ENCODE measurements around the gene RBP2. TPM values are rescaled to one million over a fixed set of nuclear protein-coding genes. Genes with fewer than 3 reads are reported as not detected.

The RBP2 gene
- total RNA-seq, 4 donors from 2014 or later, result 3.4 TPM; not detected in 3

- Histone ChIP-seq H3K9me3 (no peaks in the 10 kb centered on the region), H3K4me1 (no peaks in the 10 kb centered on the region), H3K4me3 (no peak overlapping the region), H3K27me3 (no peaks in the 10 kb centered on the region), H3K36me3 (no peaks in the 10 kb centered on the region), H3K27ac (no peak overlapping the region)
- no peak for TF ChIP-seq EP300 (IDR thresholded peaks at IDR 0.05; ENCODE audit: low read depth)
- TF ChIP-seq CTCF (IDR thresholded peaks at IDR 0.05), result no peak
- no peak for TF ChIP-seq POLR2A (IDR thresholded peaks at IDR 0.05)
- TF ChIP-seq POLR2AphosphoS5 (IDR thresholded peaks at IDR 0.05), result no peak
- DNase-seq, result no peak
- in situ Hi-C loops (cut with MboI; ENCODE audit: low pct_ligation_motif_present in 1 of 4, low pct_unique_long_range_greater_than_20kb in 1 of 4, low sequenced_read_pairs in 3 of 4), result loop anchor here in 2 of 4 donors (25.0 kb wide), 1 partner anchor 1415 kb away; no protein-coding TSS in a partner anchor
- intact Hi-C loops (cut with DNase I; ENCODE audit: low total_unique reads), result no loop called here
Measured at GRCh38 chr3:139447486-139447885, 28.8 kb downstream of the RBP2 start.

GRCh38 chr3:139444446-139444845, 31.9 kb downstream of the RBP2 start:
- DNase-seq, result no peak
- no peaks in the 10 kb centered on the region for H3K4me1 ChIP-seq
- H3K27ac ChIP-seq, result no peak overlapping the region
- H3K9me3 ChIP-seq, result no peaks in the 10 kb centered on the region
- 60 to 92% methylated on average over 1 to 4 of the region's 4 CpGs for WGBS, 2 donors (ENCODE audit: low coverage in 1 of 2)
- no peaks in the 10 kb centered on the region for H3K36me3 ChIP-seq
- no peaks in the 10 kb centered on the region for H3K27me3 ChIP-seq
- in situ Hi-C loops (cut with MboI; ENCODE audit: low pct_ligation_motif_present in 1 of 4, low pct_unique_long_range_greater_than_20kb in 1 of 4, low sequenced_read_pairs in 3 of 4) (loop anchor here in 2 of 4 donors (25.0 kb wide), 1 partner anchor 1418 kb away; no protein-coding TSS in a partner anchor), intact Hi-C loops (cut with DNase I; ENCODE audit: low total_unique reads) (no loop called here)
- TF ChIP-seq POLR2AphosphoS5 (IDR thresholded peaks at IDR 0.05) (no peak), EP300 (IDR thresholded peaks at IDR 0.05; ENCODE audit: low read depth) (no peak), CTCF (IDR thresholded peaks at IDR 0.05) (no peak)
- H3K4me3 ChIP-seq, result no peak overlapping the region

GRCh38 chr3:139443186-139443585, 33.1 kb downstream of the RBP2 start:
- TF ChIP-seq CTCF (IDR thresholded peaks at IDR 0.05), result no peak
- TF ChIP-seq EP300 (IDR thresholded peaks at IDR 0.05; ENCODE audit: low read depth), result no peak
- TF ChIP-seq POLR2AphosphoS5 (IDR thresholded peaks at IDR 0.05), result no peak
- TF ChIP-seq POLR2A (IDR thresholded peaks at IDR 0.05), result no peak
- no peaks in the 10 kb centered on the region for H3K4me1 ChIP-seq
- no peaks in the 10 kb centered on the region for H3K9me3 ChIP-seq
- 60 to 89% methylated on average over 1 to 7 of the region's 7 CpGs for WGBS, 2 donors (ENCODE audit: low coverage in 1 of 2)
- in situ Hi-C loops (cut with MboI; ENCODE audit: low pct_ligation_motif_present in 1 of 4, low pct_unique_long_range_greater_than_20kb in 1 of 4, low sequenced_read_pairs in 3 of 4) (loop anchor here in 2 of 4 donors (25.0 kb wide), 1 partner anchor 1419 kb away; no protein-coding TSS in a partner anchor), intact Hi-C loops (cut with DNase I; ENCODE audit: low total_unique reads) (no loop called here)
- H3K36me3 ChIP-seq, result no peaks in the 10 kb centered on the region
- no peak overlapping the region for H3K4me3 ChIP-seq
- no peak overlapping the region for H3K27ac ChIP-seq
- no peak for DNase-seq
- H3K27me3 ChIP-seq, result no peaks in the 10 kb centered on the region

- DNase-seq, result no peak
- Histone ChIP-seq H3K9me3 (no peaks in the 10 kb centered on the region), H3K27me3 (no peaks in the 10 kb centered on the region), H3K4me1 (no peaks in the 10 kb centered on the region), H3K36me3 (no peaks in the 10 kb centered on the region), H3K4me3 (no peak overlapping the region), H3K27ac (no peak overlapping the region)
- WGBS, 2 donors (ENCODE audit: low coverage in 1 of 2), result 100% methylated on average over 1 of the region's 1 CpG; no CpG with 5 or more reads in 1 of the 2 donors
- TF ChIP-seq POLR2AphosphoS5 (IDR thresholded peaks at IDR 0.05), result no peak
- TF ChIP-seq EP300 (IDR thresholded peaks at IDR 0.05; ENCODE audit: low read depth), result no peak
- TF ChIP-seq POLR2A (IDR thresholded peaks at IDR 0.05), result no peak
- no peak for TF ChIP-seq CTCF (IDR thresholded peaks at IDR 0.05)
- intact Hi-C loops (cut with DNase I; ENCODE audit: low total_unique reads) (no loop called here), in situ Hi-C loops (cut with MboI; ENCODE audit: low pct_ligation_motif_present in 1 of 4, low pct_unique_long_range_greater_than_20kb in 1 of 4, low sequenced_read_pairs in 3 of 4) (loop anchor here in 2 of 4 donors (25.0 kb wide), 1 partner anchor 1421 kb away; no protein-coding TSS in a partner anchor)
Measured at GRCh38 chr3:139441656-139442055, 34.7 kb downstream of the RBP2 start.
